ENCODE results near the gene TMEM204. TPM values are rescaled to one million over a fixed set of nuclear protein-coding genes. Genes with fewer than 3 reads are reported as not detected.

Gene TMEM204
- total RNA-seq, 4 donors from 2014 or later = 9.4 to 22.5 (median 13.3) TPM

- no peaks in the 10 kb centered on the region for H3K27me3 ChIP-seq
- DNase-seq = no peak
- TF ChIP-seq, protein P1, sequence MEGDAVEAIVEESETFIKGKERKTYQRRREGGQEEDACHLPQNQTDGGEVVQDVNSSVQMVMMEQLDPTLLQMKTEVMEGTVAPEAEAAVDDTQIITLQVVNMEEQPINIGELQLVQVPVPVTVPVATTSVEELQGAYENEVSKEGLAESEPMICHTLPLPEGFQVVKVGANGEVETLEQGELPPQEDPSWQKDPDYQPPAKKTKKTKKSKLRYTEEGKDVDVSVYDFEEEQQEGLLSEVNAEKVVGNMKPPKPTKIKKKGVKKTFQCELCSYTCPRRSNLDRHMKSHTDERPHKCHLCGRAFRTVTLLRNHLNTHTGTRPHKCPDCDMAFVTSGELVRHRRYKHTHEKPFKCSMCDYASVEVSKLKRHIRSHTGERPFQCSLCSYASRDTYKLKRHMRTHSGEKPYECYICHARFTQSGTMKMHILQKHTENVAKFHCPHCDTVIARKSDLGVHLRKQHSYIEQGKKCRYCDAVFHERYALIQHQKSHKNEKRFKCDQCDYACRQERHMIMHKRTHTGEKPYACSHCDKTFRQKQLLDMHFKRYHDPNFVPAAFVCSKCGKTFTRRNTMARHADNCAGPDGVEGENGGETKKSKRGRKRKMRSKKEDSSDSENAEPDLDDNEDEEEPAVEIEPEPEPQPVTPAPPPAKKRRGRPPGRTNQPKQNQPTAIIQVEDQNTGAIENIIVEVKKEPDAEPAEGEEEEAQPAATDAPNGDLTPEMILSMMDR (IDR thresholded peaks at IDR 0.05) = no peak
- TF ChIP-seq POLR2A (IDR thresholded peaks at IDR 0.05) = no peak
- no peak for TF ChIP-seq EP300 (IDR thresholded peaks at IDR 0.05; ENCODE audit: low read depth)
- TF ChIP-seq POLR2AphosphoS5 (IDR thresholded peaks at IDR 0.05) = no peak
- no peak overlapping the region for H3K4me3 ChIP-seq
- H3K9me3 ChIP-seq = no peaks in the 10 kb centered on the region
- intact Hi-C loops (cut with DNase I; ENCODE audit: low total_unique reads) (no loop called here), in situ Hi-C loops (cut with MboI; ENCODE audit: low pct_ligation_motif_present in 1 of 4, low pct_unique_long_range_greater_than_20kb in 1 of 4, low sequenced_read_pairs in 3 of 4) (no loop called here)
- no peaks in the 10 kb centered on the region for H3K36me3 ChIP-seq
- 89 to 96% methylated on average over 7 of the region's 7 CpGs for WGBS, 2 donors (ENCODE audit: low coverage in 1 of 2)
- H3K27ac ChIP-seq = no peak overlapping the region
- H3K4me1 ChIP-seq = no peaks in the 10 kb centered on the region
Measured at GRCh38 chr16:1601031-1601430, 67.6 kb downstream of the TMEM204 start.

DNA sequence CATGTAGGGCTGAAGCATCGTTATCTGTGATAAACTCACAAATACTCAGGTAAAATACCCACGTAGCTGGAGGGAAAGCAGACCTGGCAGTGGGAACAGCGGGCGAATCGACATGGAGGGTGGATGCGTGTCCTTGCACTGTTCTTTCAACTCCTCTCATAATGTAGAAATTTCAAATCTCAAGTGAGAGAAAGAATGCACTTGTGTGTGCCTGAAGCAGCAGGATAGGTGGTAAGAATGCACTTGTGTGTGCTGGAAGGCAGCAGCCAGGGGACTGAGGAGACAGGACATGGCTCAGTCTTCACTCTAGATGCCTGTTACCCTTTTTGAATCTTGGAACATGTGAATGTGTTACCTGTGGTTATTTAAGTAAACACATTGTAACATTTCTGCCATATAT, 68.0 kb downstream of the TMEM204 start:
- no peak for DNase-seq
- TF ChIP-seq POLR2AphosphoS5 (IDR thresholded peaks at IDR 0.05) (no peak), POLR2A (IDR thresholded peaks at IDR 0.05) (no peak), EP300 (IDR thresholded peaks at IDR 0.05; ENCODE audit: low read depth) (no peak)
- TF ChIP-seq, protein P1 (IDR thresholded peaks at IDR 0.05) = no peak
- no peak overlapping the region for H3K27ac ChIP-seq
- no peaks in the 10 kb centered on the region for H3K9me3 ChIP-seq
- intact Hi-C loops (cut with DNase I; ENCODE audit: low total_unique reads) (no loop called here), in situ Hi-C loops (cut with MboI; ENCODE audit: low pct_ligation_motif_present in 1 of 4, low pct_unique_long_range_greater_than_20kb in 1 of 4, low sequenced_read_pairs in 3 of 4) (no loop called here)
- no peaks in the 10 kb centered on the region for H3K36me3 ChIP-seq
- no peaks in the 10 kb centered on the region for H3K27me3 ChIP-seq
- H3K4me1 ChIP-seq = no peaks in the 10 kb centered on the region
- 97% methylated on average over 6 of the region's 6 CpGs; no CpG with 5 or more reads in 1 of the 2 donors for WGBS, 2 donors (ENCODE audit: low coverage in 1 of 2)
- H3K4me3 ChIP-seq = no peak overlapping the region

DNA sequence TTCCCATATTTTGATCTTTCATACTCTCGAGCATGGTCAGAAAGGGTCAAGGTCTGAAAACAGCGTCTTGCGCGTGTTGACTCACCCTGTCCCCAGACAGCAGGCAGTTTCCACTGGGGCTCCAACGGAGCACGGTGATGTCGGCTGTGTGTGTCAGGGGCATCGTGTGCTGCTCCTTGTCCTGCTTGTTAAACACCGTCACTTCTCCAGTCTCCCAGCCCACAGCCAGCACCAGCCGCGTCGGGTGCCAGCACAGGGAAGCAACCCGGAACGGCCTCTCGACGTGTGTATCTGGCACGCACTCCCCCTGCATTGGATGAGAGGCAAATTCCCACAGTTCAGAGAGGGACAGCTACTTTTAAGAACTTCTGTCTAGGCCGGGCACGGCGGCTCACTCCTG, 68.8 kb downstream of the TMEM204 start:
- TF ChIP-seq POLR2A (IDR thresholded peaks at IDR 0.05) = no peak
- TF ChIP-seq POLR2AphosphoS5 (IDR thresholded peaks at IDR 0.05) = no peak
- TF ChIP-seq, protein P1 (IDR thresholded peaks at IDR 0.05) = no peak
- no peak for TF ChIP-seq EP300 (IDR thresholded peaks at IDR 0.05; ENCODE audit: low read depth)
- no peak overlapping the region for H3K27ac ChIP-seq
- in situ Hi-C loops (cut with MboI; ENCODE audit: low pct_ligation_motif_present in 1 of 4, low pct_unique_long_range_greater_than_20kb in 1 of 4, low sequenced_read_pairs in 3 of 4) = no loop called here
- H3K27me3 ChIP-seq = no peaks in the 10 kb centered on the region
- H3K9me3 ChIP-seq = no peaks in the 10 kb centered on the region
- DNase-seq = no peak
- WGBS, 2 donors (ENCODE audit: low coverage in 1 of 2) = 94% methylated on average over 20 of the region's 20 CpGs; no CpG with 5 or more reads in 1 of the 2 donors
- no peaks in the 10 kb centered on the region for H3K36me3 ChIP-seq
- no peaks in the 10 kb centered on the region for H3K4me1 ChIP-seq
- intact Hi-C loops (cut with DNase I; ENCODE audit: low total_unique reads) = no loop called here
- no peak overlapping the region for H3K4me3 ChIP-seq

Other genes starting within 250 kb of the TMEM204 start
- gene UBE2I, start 224.0 kb upstream of the TMEM204 start, total RNA-seq = 100 to 1,000 TPM in 1 of 4 donors, 10 to 100 TPM in 3; 55.4 to 110 (median 58.5) TPM
- 100 to 1,000 TPM in 1 of 4 donors, 10 to 100 TPM in 1, 1 to 10 TPM in 2; 7.3 to 190 (median 11.4) TPM for gene BAIAP3, start 200.0 kb upstream of the TMEM204 start, total RNA-seq
- 100 to 1,000 TPM in 1 of 4 donors, 10 to 100 TPM in 3; 56.4 to 135 (median 75.3) TPM for gene TSR3, start 181.8 kb upstream of the TMEM204 start, total RNA-seq
- 100 to 1,000 TPM in 1 of 4 donors, 10 to 100 TPM in 3; 53.8 to 130 (median 79.1) TPM for gene GNPTG, start 181.7 kb upstream of the TMEM204 start, total RNA-seq
- 10 to 100 TPM; 15.2 to 86.4 (median 24.2) TPM for gene UNKL, start 119.0 kb upstream of the TMEM204 start, total RNA-seq
- gene UQCC4, start 112.9 kb upstream of the TMEM204 start, total RNA-seq = 10 to 100 TPM in 2 of 4 donors, 1 to 10 TPM in 1, not detected in 1; 1.2 to 13.2 (median 13.2) TPM
- gene PERCC1, start 102.6 kb upstream of the TMEM204 start, total RNA-seq = 1 to 10 TPM in 1 of 4 donors, not detected in 3; 1.2 TPM
- gene CCDC154, start 89.1 kb upstream of the TMEM204 start, total RNA-seq = under 1 TPM in 2 of 4 donors, not detected in 2; 0.16 to 0.41 TPM
- 100 to 1,000 TPM in 2 of 4 donors, 10 to 100 TPM in 2; 57.6 to 171 (median 95.0) TPM for gene CLCN7, start 58.6 kb upstream of the TMEM204 start, total RNA-seq
- gene PTX4, start 44.7 kb upstream of the TMEM204 start, total RNA-seq = not detected
- 10 to 100 TPM; 22.2 to 98.1 (median 49.6) TPM for gene TELO2, start 40.3 kb upstream of the TMEM204 start, total RNA-seq
- 10 to 100 TPM; 16.2 to 26.6 (median 22.0) TPM for gene IFT140, start 78.4 kb downstream of the TMEM204 start, total RNA-seq
- 10 to 100 TPM; 10.1 to 52.7 (median 16.2) TPM for gene CRAMP1, start 78.7 kb downstream of the TMEM204 start, total RNA-seq
- gene JPT2, start 144.6 kb downstream of the TMEM204 start, total RNA-seq = 10 to 100 TPM; 12.0 to 31.5 (median 25.1) TPM
- gene MAPK8IP3, start 172.5 kb downstream of the TMEM204 start, total RNA-seq = 100 to 1,000 TPM in 2 of 4 donors, 10 to 100 TPM in 2; 74.0 to 250 (median 138) TPM
- 100 to 1,000 TPM; 116 to 286 (median 132) TPM for gene NME3, start 237.9 kb downstream of the TMEM204 start, total RNA-seq
- gene EME2, start 239.1 kb downstream of the TMEM204 start, total RNA-seq = 100 to 1,000 TPM in 1 of 4 donors, 10 to 100 TPM in 3; 23.6 to 173 (median 45.4) TPM
- 100 to 1,000 TPM; 102 to 253 (median 121) TPM for gene MRPS34, start 239.5 kb downstream of the TMEM204 start, total RNA-seq
- 100 to 1,000 TPM; 101 to 289 (median 125) TPM for gene SPSB3, start 248.9 kb downstream of the TMEM204 start, total RNA-seq
- gene NUBP2, start 249.3 kb downstream of the TMEM204 start, total RNA-seq = 100 to 1,000 TPM in 1 of 4 donors, 10 to 100 TPM in 3; 15.3 to 165 (median 59.6) TPM

All from transverse colon (tissue), 4 donors.